ENCODE results near the gene DNM3.
A peak's percentile ranks its signal among the peaks of the same experiment; 100 is the strongest.

The DNM3 gene

GRCh38 chr1:171849245-171849898, 8.1 kb downstream of the DNM3 start:
- no peaks in the 10 kb centered on the region for H3K36me3 ChIP-seq (ENCODE audit: control insufficient read depth, insufficient read depth, low read length)
- H3K4me3 ChIP-seq (replicated peaks; ENCODE audit: low read depth, low read length), result no peak overlapping the region
- peaks cover 2% of the 10 kb centered on the region; the same call in 1 of the 2 replicates for H3K27me3 ChIP-seq (replicated peaks; ENCODE audit: control insufficient read depth, insufficient read depth, low read length)
- no peak for DNase-seq (ENCODE audit: extremely low read depth, insufficient read length)
- TF ChIP-seq, protein P1, sequence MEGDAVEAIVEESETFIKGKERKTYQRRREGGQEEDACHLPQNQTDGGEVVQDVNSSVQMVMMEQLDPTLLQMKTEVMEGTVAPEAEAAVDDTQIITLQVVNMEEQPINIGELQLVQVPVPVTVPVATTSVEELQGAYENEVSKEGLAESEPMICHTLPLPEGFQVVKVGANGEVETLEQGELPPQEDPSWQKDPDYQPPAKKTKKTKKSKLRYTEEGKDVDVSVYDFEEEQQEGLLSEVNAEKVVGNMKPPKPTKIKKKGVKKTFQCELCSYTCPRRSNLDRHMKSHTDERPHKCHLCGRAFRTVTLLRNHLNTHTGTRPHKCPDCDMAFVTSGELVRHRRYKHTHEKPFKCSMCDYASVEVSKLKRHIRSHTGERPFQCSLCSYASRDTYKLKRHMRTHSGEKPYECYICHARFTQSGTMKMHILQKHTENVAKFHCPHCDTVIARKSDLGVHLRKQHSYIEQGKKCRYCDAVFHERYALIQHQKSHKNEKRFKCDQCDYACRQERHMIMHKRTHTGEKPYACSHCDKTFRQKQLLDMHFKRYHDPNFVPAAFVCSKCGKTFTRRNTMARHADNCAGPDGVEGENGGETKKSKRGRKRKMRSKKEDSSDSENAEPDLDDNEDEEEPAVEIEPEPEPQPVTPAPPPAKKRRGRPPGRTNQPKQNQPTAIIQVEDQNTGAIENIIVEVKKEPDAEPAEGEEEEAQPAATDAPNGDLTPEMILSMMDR (IDR thresholded peaks at IDR 0.05; ENCODE audit: insufficient read depth, low read length, poor library complexity, severe bottlenecking), result no peak

DNA sequence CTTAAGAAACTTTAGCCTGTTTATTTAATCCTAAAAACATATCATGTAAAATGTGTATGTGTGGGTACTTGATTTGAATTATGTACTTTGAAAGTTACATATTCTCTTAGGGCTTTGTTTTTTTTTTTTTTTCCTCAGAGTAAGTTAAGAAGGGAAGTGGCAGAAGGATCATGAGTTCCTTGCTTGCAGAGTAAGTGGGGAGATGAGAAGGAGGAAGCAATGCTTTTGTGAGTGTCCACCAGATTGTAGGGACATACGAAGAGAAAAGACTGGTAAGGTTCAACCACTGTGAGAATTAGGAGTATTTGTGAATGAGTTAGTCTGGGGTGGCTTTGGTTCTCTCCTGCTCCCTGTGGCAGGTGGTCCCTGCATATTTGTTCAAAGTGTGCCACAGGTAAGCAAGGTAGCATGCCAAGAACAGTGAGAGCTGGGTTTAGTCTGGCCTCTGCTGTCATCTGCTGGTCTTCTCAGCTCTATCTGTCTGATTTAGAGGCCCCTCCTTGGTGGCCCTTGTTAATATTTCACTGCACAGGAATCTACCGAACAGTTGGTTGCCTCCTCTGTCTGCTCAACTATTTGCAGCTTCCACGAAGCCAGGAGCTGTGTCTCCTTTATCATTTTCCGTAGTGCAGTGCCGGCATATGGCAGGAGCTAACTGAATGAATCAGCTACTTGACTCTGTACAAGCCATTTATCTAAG, 9.5 kb downstream of the DNM3 start:
- DNase-seq (ENCODE audit: extremely low read depth, insufficient read length), result no peak
- TF ChIP-seq, protein P1 (IDR thresholded peaks at IDR 0.05; ENCODE audit: insufficient read depth, low read length, poor library complexity, severe bottlenecking), result peak; percentile 18
- no peak overlapping the region for H3K4me3 ChIP-seq (replicated peaks; ENCODE audit: low read depth, low read length)
- no peaks in the 10 kb centered on the region for H3K36me3 ChIP-seq (ENCODE audit: control insufficient read depth, insufficient read depth, low read length)
- H3K27me3 ChIP-seq (replicated peaks; ENCODE audit: control insufficient read depth, insufficient read depth, low read length), result peaks cover 2% of the 10 kb centered on the region; the same call in 1 of the 2 replicates

GRCh38 chr1:171852272-171852671, 11.0 kb downstream of the DNM3 start:
- Histone ChIP-seq H3K36me3 (ENCODE audit: control insufficient read depth, insufficient read depth, low read length) (no peaks in the 10 kb centered on the region), H3K4me3 (replicated peaks; ENCODE audit: low read depth, low read length) (no peak overlapping the region), H3K27me3 (replicated peaks; ENCODE audit: control insufficient read depth, insufficient read depth, low read length) (peaks cover 2% of the 10 kb centered on the region; the same call in 1 of the 2 replicates)
- TF ChIP-seq, protein P1 (IDR thresholded peaks at IDR 0.05; ENCODE audit: insufficient read depth, low read length, poor library complexity, severe bottlenecking), result no peak
- no peak for DNase-seq (ENCODE audit: extremely low read depth, insufficient read length)

- DNase-seq (ENCODE audit: extremely low read depth, insufficient read length), result no peak
- TF ChIP-seq, protein P1 (IDR thresholded peaks at IDR 0.05; ENCODE audit: insufficient read depth, low read length, poor library complexity, severe bottlenecking), result no peak
- peaks cover 2% of the 10 kb centered on the region; the same call in 1 of the 2 replicates for H3K27me3 ChIP-seq (replicated peaks; ENCODE audit: control insufficient read depth, insufficient read depth, low read length)
- H3K4me3 ChIP-seq (replicated peaks; ENCODE audit: low read depth, low read length), result no peak overlapping the region
- H3K36me3 ChIP-seq (ENCODE audit: control insufficient read depth, insufficient read depth, low read length), result no peaks in the 10 kb centered on the region
Observed at GRCh38 chr1:171855381-171855780, 14.1 kb downstream of the DNM3 start.

DNA sequence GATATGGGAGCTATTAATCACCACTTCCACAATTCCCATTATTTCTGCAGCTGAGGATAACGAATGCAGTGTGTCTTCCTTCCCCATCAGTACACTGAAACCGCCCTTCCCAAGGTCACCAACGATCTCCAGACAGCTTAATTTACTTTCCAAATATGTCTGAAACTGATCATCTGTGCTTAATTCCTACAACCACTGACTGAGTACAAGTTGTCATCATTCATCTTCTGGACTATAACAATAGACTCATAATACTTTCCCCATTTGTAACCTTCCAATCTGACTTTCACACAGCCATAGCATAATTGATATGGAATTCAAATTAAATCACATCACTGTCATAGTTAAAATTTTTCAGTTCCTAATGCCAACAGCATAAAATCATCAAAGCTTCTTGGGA, 17.4 kb downstream of the DNM3 start:
- TF ChIP-seq, protein P1 (IDR thresholded peaks at IDR 0.05; ENCODE audit: insufficient read depth, low read length, poor library complexity, severe bottlenecking), result no peak
- Histone ChIP-seq H3K4me3 (replicated peaks; ENCODE audit: low read depth, low read length) (no peak overlapping the region), H3K27me3 (replicated peaks; ENCODE audit: control insufficient read depth, insufficient read depth, low read length) (no peaks in the 10 kb centered on the region), H3K36me3 (ENCODE audit: control insufficient read depth, insufficient read depth, low read length) (no peaks in the 10 kb centered on the region)
- no peak for DNase-seq (ENCODE audit: extremely low read depth, insufficient read length)
